ENCODE data around the gene SHANK2.
"Not testable (repeated sequence)": the region's sequence is repeated elsewhere in the genome, so short reads cannot be mapped to it uniquely, and the experiment has no call there.

SHANK2 gene

GRCh38 chr11:71245601-71246391, 6.6 kb downstream of the SHANK2 start:
- DNase-seq (ENCODE audit: low read depth in 2 of 2) = no peak

- no peak for DNase-seq (ENCODE audit: low read depth in 2 of 2)
These were observed 8.1 kb downstream of the SHANK2 start for GRCh38 chr11:71244116-71244810.

- no peak for DNase-seq (ENCODE audit: low read depth in 2 of 2)
These were observed 10.0 kb downstream of the SHANK2 start for GRCh38 chr11:71242391-71242790.

- DNase-seq (ENCODE audit: low read depth in 2 of 2) = no peak
These were observed 10.6 kb downstream of the SHANK2 start for GRCh38 chr11:71241721-71242259.

- no peak for DNase-seq (ENCODE audit: low read depth in 2 of 2)
These were observed 11.3 kb downstream of the SHANK2 start for GRCh38 chr11:71240865-71241691.

- no peak for DNase-seq (ENCODE audit: low read depth in 2 of 2)
These were observed 12.2 kb downstream of the SHANK2 start for GRCh38 chr11:71240061-71240690.

GRCh38 chr11:71239581-71239980, 12.8 kb downstream of the SHANK2 start:
- DNase-seq (ENCODE audit: low read depth in 2 of 2) = no peak

DNA sequence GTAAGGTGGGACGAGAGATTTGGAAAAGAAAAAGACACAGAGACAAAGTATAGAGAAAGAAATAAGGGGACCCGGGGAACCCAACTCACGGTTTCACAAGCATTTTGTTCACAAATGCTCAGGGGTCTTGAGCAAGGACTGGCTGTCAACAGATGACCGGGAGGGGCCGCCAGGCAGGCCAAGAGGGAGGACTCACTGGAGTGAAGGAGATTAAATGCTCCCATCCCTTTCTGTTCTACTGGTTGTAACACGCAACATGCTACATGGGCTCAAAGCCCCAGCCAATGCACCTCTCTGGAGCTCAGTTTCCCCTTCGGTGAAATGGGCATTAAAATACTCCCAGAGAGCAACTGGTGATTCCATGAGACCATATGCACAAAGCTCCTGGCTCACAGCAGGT, 13.4 kb downstream of the SHANK2 start:
- DNase-seq (ENCODE audit: low read depth in 2 of 2) = no peak

- no peak for DNase-seq (ENCODE audit: low read depth in 2 of 2)
These were observed 14.0 kb downstream of the SHANK2 start for GRCh38 chr11:71238285-71238875.

- no peak for DNase-seq (ENCODE audit: low read depth in 2 of 2)
These were observed 14.5 kb downstream of the SHANK2 start for GRCh38 chr11:71237853-71238252.

- no peak for DNase-seq (ENCODE audit: low read depth in 2 of 2)
These were observed 15.4 kb downstream of the SHANK2 start for GRCh38 chr11:71236836-71237475.

GRCh38 chr11:71235719-71236118, 16.7 kb downstream of the SHANK2 start:
- no peak for DNase-seq (ENCODE audit: low read depth in 2 of 2)

DNA sequence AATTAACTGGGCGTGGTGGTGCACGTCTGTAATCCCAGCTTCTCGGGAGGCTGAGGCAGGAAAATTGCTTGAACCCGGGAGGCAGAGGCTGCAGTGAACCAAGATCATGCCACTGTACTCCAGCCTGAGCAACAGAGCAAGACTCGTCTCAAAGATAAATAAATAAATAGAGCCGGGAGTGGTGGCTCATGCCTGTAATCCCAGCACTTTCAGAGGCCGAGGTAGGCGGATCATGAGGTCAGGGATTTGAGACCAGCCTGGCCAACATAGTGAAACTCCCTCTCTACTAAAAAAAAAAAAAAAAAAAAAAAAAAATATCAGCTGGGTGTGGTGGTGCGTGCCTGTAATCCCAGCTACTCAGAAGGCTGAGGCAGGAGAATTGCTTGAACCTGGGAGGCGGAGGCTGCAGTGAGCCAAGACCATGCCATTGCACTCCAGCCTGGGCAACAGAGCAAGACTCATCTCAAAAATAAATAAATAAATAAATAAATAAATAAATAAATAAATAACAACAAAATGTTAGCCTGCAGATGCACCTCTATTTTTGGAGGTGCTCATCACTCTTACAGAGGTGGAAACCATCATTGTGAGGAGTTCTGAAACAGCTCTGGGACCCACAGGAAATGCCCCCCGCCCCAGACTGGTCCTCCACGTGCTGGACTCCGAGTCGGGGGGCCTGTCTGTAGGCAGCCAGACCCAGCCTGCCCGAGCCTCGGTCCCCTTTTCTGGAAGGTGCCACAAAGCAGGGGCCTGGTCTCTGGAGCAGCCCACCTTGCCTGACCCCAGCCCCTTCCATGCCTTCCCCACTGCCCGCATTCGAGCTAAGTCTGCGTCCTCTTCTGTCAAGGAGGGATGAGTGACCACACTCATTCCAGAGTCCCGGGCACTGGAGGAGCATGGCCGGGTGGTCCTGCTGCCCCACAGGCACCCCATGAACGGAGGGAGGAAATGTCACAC, 18.2 kb downstream of the SHANK2 start:
- not testable (repeated sequence) for DNase-seq (ENCODE audit: low read depth in 2 of 2)

DNA sequence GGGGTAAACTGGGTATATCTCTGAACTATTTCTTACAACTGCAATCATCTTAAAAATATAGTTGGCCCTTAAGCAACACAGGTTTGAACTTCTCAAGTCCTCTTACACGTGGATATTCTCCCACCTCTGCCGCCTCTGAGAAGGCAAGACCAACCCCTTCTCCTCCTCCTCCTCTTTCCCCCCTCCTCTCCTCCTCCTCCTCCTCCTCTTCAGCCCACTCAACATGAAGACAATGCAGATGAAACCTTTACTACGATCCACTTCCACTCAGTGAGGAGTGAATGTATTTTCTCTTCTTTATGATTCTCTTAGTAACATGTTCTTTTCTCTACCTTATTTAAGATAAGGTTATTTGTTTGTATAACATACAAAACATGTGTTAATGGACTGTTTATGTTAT, 20.0 kb downstream of the SHANK2 start:
- DNase-seq (ENCODE audit: low read depth in 2 of 2) = no peak

- no peak for DNase-seq (ENCODE audit: low read depth in 2 of 2)
These were observed 23.4 kb downstream of the SHANK2 start for GRCh38 chr11:71228961-71229360.

DNA sequence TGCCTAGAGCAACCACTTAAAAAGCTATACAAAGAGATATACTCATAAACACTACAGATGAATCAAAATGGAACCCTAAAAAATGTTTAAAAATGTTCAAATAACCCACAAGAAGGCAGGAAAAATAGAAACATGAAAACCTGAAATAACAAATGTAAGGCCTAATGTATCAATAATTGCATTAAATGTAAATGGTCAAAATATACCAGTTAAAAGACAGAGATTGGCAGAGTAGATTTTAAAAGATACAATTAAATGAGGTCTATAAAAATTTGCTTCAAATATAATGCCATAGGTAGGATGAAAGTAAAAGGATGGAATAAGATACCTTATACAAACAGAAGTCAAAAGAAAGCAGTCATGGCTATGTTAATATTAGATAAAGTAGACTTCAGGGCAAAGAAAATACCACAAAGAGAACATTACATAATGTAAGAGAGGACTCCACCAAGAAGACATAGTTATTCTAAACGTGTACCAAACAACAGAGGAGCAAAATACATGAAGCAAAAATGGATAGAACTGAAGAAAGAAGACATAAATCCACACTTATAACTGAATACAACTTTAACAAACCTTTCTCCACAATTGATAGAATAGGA, 25.2 kb downstream of the SHANK2 start:
- no peak for DNase-seq (ENCODE audit: low read depth in 2 of 2)

GRCh38 chr11:71223671-71224660, 28.4 kb downstream of the SHANK2 start:
- no peak for DNase-seq (ENCODE audit: low read depth in 2 of 2)

DNA sequence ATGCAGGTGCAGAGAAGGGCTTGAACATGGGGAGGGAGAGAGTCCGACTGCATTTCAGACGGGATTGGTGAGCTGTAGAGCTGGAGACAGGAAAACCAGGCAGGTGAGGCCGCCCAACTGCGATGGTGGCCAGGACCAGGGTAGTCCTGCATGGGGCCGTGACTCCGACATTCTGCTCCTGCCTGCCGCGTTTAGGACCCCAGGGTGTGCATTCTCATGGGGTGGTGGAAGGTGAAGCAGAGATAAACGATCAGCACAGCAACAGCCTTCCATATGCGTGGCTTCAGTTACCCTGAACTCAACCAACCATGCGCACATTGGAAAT, 29.3 kb downstream of the SHANK2 start:
- DNase-seq (ENCODE audit: low read depth in 2 of 2) = no peak
